Sigmoid colon (tissue), 7 donors: Measurements from ENCODE around the gene NT5C3B. TPM values are rescaled to one million over a fixed set of nuclear protein-coding genes. Genes with fewer than 3 reads are reported as not detected.

Experiments used
- DNase-seq: peaks from one replicate; pipeline ENCODE4 v3.0.0-alpha.2; 2019
- H3K27ac ChIP-seq, 4 donors: fragments of 200-600 bp; sonication (generic); one replicate each; pipeline ENCODE4 v1.5.1; 2016 to 2019; ENCODE audit warnings: mild to moderate bottlenecking in 1 of 4
- H3K27me3 ChIP-seq, 3 donors: fragments of 200-600 bp; sonication (generic); one replicate each; pipeline ENCODE4 v1.5.1; 2019; ENCODE audit warnings: mild to moderate bottlenecking in 1 of 3
- H3K36me3 ChIP-seq, 4 donors: fragments of 200-600 bp; sonication (generic); one replicate each; pipeline ENCODE4 v1.5.1; 2016 to 2019
- H3K4me1 ChIP-seq, 4 donors: fragments of 200-600 bp; sonication (generic); one replicate each; pipeline ENCODE4 v1.5.1; 2017 to 2019
- H3K4me3 ChIP-seq, 4 donors: fragments of 200-600 bp; sonication (generic); one replicate each; pipeline ENCODE4 v1.5.1; 2017 to 2019; ENCODE audit warnings: mild to moderate bottlenecking in 2 of 4, moderate library complexity in 1 of 4
- H3K9me3 ChIP-seq, 4 donors: fragments of 200-600 bp in 3 of 4; sonication (generic) in 3 of 4; one replicate each; pipeline versions ENCODE4 v1.5.1 to v1.6.1; 2013 to 2019
- EP300 ChIP-seq, 4 donors: sonication (generic); formaldehyde crosslinking; IDR thresholded peaks; one replicate each; pipeline ENCODE4 v1.6.1; 2017; ENCODE audit warnings: antibody characterized with exemption in 4 of 4
- POLR2A ChIP-seq, 2 donors: fragments of 450-650 bp; IDR thresholded peaks; one replicate each; pipeline ENCODE4 v1.6.1; 2016; ENCODE audit warnings: antibody characterized with exemption in 2 of 2, mild to moderate bottlenecking in 2 of 2, moderate library complexity in 2 of 2
- POLR2AphosphoS5 ChIP-seq, 4 donors: sonication (generic); formaldehyde crosslinking; IDR thresholded peaks; one replicate each; pipeline ENCODE4 v1.6.1; 2017; ENCODE audit warnings: antibody characterized with exemption in 4 of 4
- WGBS, 2 donors: extraction: QIAGEN DNeasy Blood & Tissue Kit; methylation state at CpG; one replicate each; pipeline ENCODE4 v1.1.7; 2013; 5-methylcytosine and 5-hydroxymethylcytosine counted together
- intact Hi-C: fragments of 100-400 bp; cut with DNase I; formaldehyde crosslinking; loops from one replicate; pipeline ENCODE4 v1.15.1; 2023
- polyA plus RNA-seq, 3 donors: library from polyadenylated mRNA; stranded (reverse); fragments of 200-250 nt; gene quantifications; one replicate each; pipeline ENCODE4 v1.2.3, GENCODE V29; 2013
- total RNA-seq, 4 donors: library from RNA; depleted of rRNA; stranded (reverse); fragments of >200 nt; gene quantifications; one replicate each; pipeline ENCODE4 v1.1.0, GENCODE V29; 2016
- TF ChIP-seq, protein P1 (sequence below), 4 experiments: fragments of 450-650 bp in 3 of 4; fragments of 200-600 bp in 1 of 4; IDR thresholded peaks; one replicate each; pipeline ENCODE4 v1.5.1; 2016 to 2019; ENCODE audit warnings: antibody characterized with exemption in 4 of 4, mild to moderate bottlenecking in 3 of 4, moderate library complexity in 2 of 4
- donor health status: healthy with polysubstance abuse.
- donor health status: Bipolar disorder and iron deficiency.
- donor health status: healthy.

NT5C3B gene
- total and polyA plus RNA-seq, 7 donors, result 19.4 to 104 (median 58.5) TPM

DNA sequence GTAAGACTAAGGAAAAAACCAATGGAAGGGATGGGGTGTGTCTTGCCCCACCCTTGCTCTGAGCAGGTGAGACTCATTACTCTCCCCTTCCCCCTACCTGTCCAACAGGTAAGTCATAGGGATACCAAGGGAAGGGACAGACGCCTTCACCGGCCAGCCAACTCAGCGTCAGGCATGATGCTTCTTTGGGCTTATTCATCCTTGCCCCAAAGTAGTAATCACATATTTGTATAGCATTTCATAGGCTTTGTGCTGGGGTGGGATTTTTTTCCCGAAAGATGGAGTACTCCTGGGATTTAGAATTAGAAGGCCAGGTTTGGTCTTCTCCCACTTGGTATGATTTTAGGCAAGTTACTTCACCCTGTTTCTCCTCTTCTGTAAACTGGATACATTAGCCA, 49.0 kb downstream of the NT5C3B start:
- DNase-seq, result no peak
- 14 to 39% methylated on average over 4 of the region's 4 CpGs for WGBS, 2 donors
- H3K27me3 ChIP-seq, result peaks cover 15 to 37% (median 18%) of the 10 kb centered on the region in 3 donors
- intact Hi-C loops, result no loop called here
- H3K27ac ChIP-seq, result peak overlapping the region in 1 of 4 donors; percentile 32
- no peaks in the 10 kb centered on the region for H3K9me3 ChIP-seq
- H3K36me3 ChIP-seq, result no peaks in the 10 kb centered on the region
- TF ChIP-seq POLR2A (IDR thresholded peaks at IDR 0.05), result peak in 1 of 2 donors; percentile 76
- TF ChIP-seq, protein P1, sequence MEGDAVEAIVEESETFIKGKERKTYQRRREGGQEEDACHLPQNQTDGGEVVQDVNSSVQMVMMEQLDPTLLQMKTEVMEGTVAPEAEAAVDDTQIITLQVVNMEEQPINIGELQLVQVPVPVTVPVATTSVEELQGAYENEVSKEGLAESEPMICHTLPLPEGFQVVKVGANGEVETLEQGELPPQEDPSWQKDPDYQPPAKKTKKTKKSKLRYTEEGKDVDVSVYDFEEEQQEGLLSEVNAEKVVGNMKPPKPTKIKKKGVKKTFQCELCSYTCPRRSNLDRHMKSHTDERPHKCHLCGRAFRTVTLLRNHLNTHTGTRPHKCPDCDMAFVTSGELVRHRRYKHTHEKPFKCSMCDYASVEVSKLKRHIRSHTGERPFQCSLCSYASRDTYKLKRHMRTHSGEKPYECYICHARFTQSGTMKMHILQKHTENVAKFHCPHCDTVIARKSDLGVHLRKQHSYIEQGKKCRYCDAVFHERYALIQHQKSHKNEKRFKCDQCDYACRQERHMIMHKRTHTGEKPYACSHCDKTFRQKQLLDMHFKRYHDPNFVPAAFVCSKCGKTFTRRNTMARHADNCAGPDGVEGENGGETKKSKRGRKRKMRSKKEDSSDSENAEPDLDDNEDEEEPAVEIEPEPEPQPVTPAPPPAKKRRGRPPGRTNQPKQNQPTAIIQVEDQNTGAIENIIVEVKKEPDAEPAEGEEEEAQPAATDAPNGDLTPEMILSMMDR (IDR thresholded peaks at IDR 0.05), result no peak
- TF ChIP-seq POLR2AphosphoS5 (IDR thresholded peaks at IDR 0.05), result peak in 1 of 4 donors; percentile 8
- peaks cover 0 to 37% (median 19%) of the 10 kb centered on the region in 4 donors for H3K4me1 ChIP-seq
- no peak overlapping the region for H3K4me3 ChIP-seq

DNA sequence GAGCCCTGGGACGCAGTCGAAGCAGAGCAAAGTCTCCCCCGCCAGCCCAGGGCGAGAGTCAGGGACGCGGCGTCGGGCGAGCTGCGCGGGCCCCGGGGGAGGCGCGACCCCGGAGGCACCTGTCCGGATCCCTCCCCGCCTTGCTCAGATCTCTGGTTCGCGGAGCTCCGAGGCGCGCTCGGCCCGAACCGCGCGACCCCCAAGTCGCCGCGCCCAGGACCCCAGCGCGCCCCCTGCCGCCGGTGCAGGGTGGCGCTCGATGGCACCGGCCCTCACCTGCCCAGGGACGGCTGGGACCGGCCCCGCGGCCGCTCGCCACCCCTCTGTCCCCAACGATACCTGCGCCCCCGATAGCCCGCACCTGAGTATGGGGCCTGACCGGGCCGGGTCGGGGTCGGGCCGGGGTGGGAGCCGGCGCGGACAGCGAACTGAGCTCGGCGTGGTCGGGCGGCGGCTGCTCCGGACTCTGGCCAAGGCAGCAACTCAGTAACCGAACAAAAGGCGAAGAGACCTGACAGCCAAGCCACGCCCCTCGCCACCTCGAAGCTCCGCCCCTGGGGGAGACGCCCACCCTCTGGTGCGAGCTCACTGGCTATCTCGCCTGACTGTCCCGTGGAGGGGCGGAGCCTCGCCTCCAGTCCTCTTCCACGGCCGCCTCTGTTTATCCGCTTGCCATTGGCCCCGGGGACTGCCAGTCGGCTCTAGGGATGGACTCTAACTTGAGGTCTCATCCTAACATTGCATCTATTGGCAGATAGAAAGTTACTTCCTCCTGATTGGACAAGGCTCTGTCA, 49.6 kb downstream of the NT5C3B start, which contains the start of gene JUP:
Gene JUP, minus strand, starts transcription at position 485 of the 794 bp plus-strand sequence. CDS start 14,857 bp downstream, outside the sequence.
- DNase-seq, result peak; percentile 99
- Histone ChIP-seq H3K4me1 (peaks cover 0 to 38% (median 18%) of the 10 kb centered on the region in 4 donors), H3K9me3 (no peaks in the 10 kb centered on the region), H3K27ac (peak within 1 kb of the TSS; percentile 64 to 78 (median 74)), H3K4me3 (peak within 1 kb of the TSS; percentile 45 to 64 (median 58)), H3K36me3 (no peaks in the 10 kb centered on the region), H3K27me3 (peaks cover 15 to 37% (median 18%) of the 10 kb centered on the region in 3 donors)
- intact Hi-C loops, result no loop called here
- TF ChIP-seq POLR2AphosphoS5 (IDR thresholded peaks at IDR 0.05), result peak; percentile 66 to 93 (median 92)
- peak; percentile 73 to 89 for TF ChIP-seq POLR2A (IDR thresholded peaks at IDR 0.05)
- TF ChIP-seq EP300 (IDR thresholded peaks at IDR 0.05), result no peak
- TF ChIP-seq, protein P1 (IDR thresholded peaks at IDR 0.05), result peak in 3 of 4 experiments; percentile 15 to 40 (median 18)
- 1% methylated on average over 79 of the region's 79 CpGs for WGBS, 2 donors

DNA sequence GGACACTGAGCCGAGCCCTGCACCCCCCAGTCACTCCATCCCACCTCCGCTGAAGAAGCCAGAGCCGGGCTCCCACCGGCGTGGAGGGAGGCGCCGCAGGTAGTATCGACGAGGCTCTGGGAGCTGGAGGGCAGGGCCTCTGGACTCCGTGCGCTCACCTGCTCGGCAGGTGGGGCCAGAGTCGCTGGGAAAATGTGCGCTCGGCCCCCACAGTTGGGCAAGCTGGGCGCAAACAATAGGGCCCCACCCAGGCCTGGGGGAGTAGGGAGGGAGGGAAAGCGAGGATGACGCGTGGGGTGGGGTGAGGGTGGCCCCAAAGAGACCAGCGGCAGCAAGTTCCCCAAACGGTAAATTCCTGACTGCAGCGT, 50.2 kb downstream of the NT5C3B start:
- TF ChIP-seq POLR2AphosphoS5 (IDR thresholded peaks at IDR 0.05), result peak in 1 of 4 donors; percentile 31
- TF ChIP-seq, protein P1 (IDR thresholded peaks at IDR 0.05), result no peak
- TF ChIP-seq POLR2A (IDR thresholded peaks at IDR 0.05), result peak in 1 of 2 donors; percentile 52
- peaks cover 15 to 37% (median 18%) of the 10 kb centered on the region in 3 donors for H3K27me3 ChIP-seq
- 1% methylated on average over 22 of the region's 22 CpGs for WGBS, 2 donors
- H3K4me1 ChIP-seq, result peaks cover 0 to 38% (median 18%) of the 10 kb centered on the region in 4 donors
- peak overlapping the region; percentile 45 to 64 (median 58) for H3K4me3 ChIP-seq
- intact Hi-C loops, result no loop called here
- DNase-seq, result no peak
- H3K36me3 ChIP-seq, result no peaks in the 10 kb centered on the region
- H3K9me3 ChIP-seq, result no peaks in the 10 kb centered on the region
- peak overlapping the region; percentile 64 to 78 (median 74) for H3K27ac ChIP-seq

DNA sequence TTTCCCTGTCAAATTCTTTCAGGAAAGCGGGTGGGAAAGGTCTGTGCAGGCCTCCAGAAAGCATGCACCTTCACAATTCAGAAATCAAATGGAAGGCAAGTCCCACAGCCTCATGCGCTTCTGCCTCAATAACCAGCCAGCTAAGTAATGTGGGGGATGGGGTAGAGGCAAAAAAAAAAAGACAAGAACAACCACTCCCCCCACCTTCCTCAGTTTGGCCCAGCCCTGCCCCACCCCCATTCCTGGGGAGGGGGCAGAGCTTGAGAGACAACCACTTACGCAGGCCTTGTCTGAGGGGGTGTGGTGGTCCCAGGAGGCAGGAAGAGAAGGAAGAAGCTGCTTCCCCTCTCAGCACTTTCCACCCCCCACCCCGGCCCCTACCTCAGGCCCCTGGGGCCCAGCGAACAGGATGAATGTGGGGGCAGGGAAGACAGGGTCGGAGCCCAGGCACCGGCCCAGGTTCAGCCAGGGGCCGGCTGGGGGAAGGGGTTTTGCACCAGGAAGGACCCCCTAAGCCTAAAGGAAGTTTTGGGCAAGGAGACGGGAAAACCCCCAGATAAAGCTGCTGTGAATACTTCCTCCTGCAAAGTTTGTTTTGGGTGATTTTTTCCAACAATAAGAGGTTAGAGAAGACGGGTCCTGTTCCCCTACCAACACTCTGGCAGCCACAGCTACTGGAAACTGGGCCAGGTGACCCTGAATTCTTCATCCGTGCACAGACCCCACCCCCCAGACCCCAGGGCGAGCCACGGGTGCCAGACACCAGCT, 50.8 kb downstream of the NT5C3B start:
- peak overlapping the region; percentile 45 to 64 (median 58) for H3K4me3 ChIP-seq
- no peaks in the 10 kb centered on the region for H3K9me3 ChIP-seq
- H3K36me3 ChIP-seq, result no peaks in the 10 kb centered on the region
- intact Hi-C loops, result no loop called here
- 3 to 8% methylated on average over 13 of the region's 13 CpGs for WGBS, 2 donors
- H3K27ac ChIP-seq, result peak overlapping the region; percentile 64 to 78 (median 74)
- peaks cover 0 to 38% (median 18%) of the 10 kb centered on the region in 4 donors for H3K4me1 ChIP-seq
- TF ChIP-seq EP300 (IDR thresholded peaks at IDR 0.05) (no peak), POLR2A (IDR thresholded peaks at IDR 0.05) (no peak), POLR2AphosphoS5 (IDR thresholded peaks at IDR 0.05) (no peak)
- TF ChIP-seq, protein P1 (IDR thresholded peaks at IDR 0.05), result no peak
- peaks cover 15 to 37% (median 18%) of the 10 kb centered on the region in 3 donors for H3K27me3 ChIP-seq
- DNase-seq, result no peak
